ENCODE measurements around the gene AJUBA.

Gene AJUBA

DNA sequence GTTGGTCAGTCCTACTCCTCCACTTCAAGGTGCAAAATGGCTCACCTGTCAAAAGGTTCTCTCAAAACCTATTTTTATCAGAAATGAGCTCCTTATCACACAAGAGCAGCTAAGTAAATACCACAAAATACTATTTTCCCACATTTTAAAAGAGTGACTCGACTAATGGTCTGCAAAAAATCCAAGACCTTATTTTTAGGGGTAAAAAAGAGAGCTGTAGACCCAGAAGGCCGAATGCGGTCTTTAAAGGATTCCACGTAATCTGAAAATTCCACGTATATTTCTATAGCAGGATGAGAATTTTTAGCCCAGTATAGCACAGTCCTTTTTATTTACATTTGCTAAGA, 23.8 kb upstream of the AJUBA start:
- TF ChIP-seq TAF1 (IDR thresholded peaks at IDR 0.05; ENCODE audit: low read depth), result no peak
- TF ChIP-seq NFIC (IDR thresholded peaks at IDR 0.05), result no peak
- TF ChIP-seq TCF12 (IDR thresholded peaks at IDR 0.05; ENCODE audit: low read depth), result no peak
- no peak for TF ChIP-seq ZBTB7A (IDR thresholded peaks at IDR 0.05; ENCODE audit: low read depth)
- TF ChIP-seq TEAD4 (IDR thresholded peaks at IDR 0.05), result no peak
- TF ChIP-seq FOXM1 (IDR thresholded peaks at IDR 0.05; ENCODE audit: borderline replicate concordance, low read depth), result no peak
- no peak for TF ChIP-seq RAD21 (IDR thresholded peaks at IDR 0.05; ENCODE audit: low read depth)
- no peak for TF ChIP-seq EGR1 (IDR thresholded peaks at IDR 0.05)
- TF ChIP-seq, protein P1, sequence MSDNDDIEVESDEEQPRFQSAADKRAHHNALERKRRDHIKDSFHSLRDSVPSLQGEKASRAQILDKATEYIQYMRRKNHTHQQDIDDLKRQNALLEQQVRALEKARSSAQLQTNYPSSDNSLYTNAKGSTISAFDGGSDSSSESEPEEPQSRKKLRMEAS (IDR thresholded peaks at IDR 0.05), result no peak
- TF ChIP-seq EP300 (IDR thresholded peaks at IDR 0.05; ENCODE audit: borderline replicate concordance), result no peak
- TF ChIP-seq, protein P2, sequence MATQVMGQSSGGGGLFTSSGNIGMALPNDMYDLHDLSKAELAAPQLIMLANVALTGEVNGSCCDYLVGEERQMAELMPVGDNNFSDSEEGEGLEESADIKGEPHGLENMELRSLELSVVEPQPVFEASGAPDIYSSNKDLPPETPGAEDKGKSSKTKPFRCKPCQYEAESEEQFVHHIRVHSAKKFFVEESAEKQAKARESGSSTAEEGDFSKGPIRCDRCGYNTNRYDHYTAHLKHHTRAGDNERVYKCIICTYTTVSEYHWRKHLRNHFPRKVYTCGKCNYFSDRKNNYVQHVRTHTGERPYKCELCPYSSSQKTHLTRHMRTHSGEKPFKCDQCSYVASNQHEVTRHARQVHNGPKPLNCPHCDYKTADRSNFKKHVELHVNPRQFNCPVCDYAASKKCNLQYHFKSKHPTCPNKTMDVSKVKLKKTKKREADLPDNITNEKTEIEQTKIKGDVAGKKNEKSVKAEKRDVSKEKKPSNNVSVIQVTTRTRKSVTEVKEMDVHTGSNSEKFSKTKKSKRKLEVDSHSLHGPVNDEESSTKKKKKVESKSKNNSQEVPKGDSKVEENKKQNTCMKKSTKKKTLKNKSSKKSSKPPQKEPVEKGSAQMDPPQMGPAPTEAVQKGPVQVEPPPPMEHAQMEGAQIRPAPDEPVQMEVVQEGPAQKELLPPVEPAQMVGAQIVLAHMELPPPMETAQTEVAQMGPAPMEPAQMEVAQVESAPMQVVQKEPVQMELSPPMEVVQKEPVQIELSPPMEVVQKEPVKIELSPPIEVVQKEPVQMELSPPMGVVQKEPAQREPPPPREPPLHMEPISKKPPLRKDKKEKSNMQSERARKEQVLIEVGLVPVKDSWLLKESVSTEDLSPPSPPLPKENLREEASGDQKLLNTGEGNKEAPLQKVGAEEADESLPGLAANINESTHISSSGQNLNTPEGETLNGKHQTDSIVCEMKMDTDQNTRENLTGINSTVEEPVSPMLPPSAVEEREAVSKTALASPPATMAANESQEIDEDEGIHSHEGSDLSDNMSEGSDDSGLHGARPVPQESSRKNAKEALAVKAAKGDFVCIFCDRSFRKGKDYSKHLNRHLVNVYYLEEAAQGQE (IDR thresholded peaks at IDR 0.05; ENCODE audit: low read depth), result no peak

DNA sequence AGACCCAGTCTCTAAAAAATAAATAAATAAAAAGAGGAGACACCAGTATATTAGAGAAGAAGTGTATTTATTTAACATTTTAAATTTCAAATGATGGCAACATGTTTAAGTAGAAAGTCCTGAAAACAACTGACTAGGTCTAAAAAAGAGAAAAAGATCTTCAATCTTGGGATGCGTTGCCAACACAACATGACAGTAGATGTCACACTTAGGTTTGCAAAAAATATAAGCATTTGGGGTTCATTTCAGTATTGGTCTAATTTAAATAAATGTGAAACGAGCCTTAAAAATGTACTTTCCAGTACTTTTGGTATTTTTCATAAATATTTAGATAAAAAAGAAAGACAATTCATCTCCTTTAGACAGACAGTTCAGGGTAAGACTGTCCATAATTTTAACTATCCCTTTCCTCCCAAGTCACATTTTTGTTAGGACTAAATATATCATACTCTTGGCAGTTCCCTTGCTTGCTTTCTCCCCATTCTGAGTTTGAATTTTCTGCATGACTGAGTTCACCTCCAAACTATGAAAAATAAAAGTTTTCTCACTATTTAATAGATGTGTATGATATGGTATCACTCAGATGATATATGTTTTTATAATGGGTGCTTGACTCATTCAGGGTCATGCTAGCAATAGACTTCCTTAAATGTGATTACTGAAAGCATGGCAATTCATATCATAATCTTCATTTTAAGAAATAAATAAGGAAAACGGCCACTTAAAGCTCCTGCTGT, 23.3 kb upstream of the AJUBA start:
- no peak for TF ChIP-seq EGR1 (IDR thresholded peaks at IDR 0.05)
- TF ChIP-seq RAD21 (IDR thresholded peaks at IDR 0.05; ENCODE audit: low read depth), result no peak
- no peak for TF ChIP-seq TCF12 (IDR thresholded peaks at IDR 0.05; ENCODE audit: low read depth)
- TF ChIP-seq ZBTB7A (IDR thresholded peaks at IDR 0.05; ENCODE audit: low read depth), result no peak
- TF ChIP-seq CEBPB (IDR thresholded peaks at IDR 0.05), result no peak
- TF ChIP-seq FOXM1 (IDR thresholded peaks at IDR 0.05; ENCODE audit: borderline replicate concordance, low read depth), result no peak
- TF ChIP-seq, protein P3, sequence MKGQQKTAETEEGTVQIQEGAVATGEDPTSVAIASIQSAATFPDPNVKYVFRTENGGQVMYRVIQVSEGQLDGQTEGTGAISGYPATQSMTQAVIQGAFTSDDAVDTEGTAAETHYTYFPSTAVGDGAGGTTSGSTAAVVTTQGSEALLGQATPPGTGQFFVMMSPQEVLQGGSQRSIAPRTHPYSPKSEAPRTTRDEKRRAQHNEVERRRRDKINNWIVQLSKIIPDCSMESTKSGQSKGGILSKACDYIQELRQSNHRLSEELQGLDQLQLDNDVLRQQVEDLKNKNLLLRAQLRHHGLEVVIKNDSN (IDR thresholded peaks at IDR 0.05), result no peak
- no peak for TF ChIP-seq EP300 (IDR thresholded peaks at IDR 0.05; ENCODE audit: borderline replicate concordance)

DNA sequence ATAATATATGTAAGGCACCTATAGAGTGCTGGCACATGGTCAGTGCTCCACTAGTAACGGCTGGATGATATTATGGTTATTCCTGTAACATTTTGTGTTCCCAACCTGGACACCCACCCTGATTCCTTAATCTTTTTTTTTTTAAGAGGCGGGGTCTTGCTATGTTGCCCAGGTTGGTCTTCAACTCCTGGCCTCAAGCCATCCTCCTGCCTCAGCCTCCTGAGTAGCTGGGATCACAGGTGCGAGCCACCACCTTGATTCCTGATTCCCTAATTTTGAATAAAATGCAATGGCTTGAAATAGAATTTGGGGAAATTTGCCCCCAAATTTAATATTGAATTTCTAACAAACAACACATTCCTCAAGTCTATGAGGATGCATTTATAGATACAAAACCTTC, 20.2 kb upstream of the AJUBA start:
- TF ChIP-seq, protein P2 (IDR thresholded peaks at IDR 0.05; ENCODE audit: low read depth), result no peak
- TF ChIP-seq FOXM1 (IDR thresholded peaks at IDR 0.05; ENCODE audit: borderline replicate concordance, low read depth), result no peak
- TF ChIP-seq, protein P3 (IDR thresholded peaks at IDR 0.05), result no peak
- no peak for TF ChIP-seq CREB1 (IDR thresholded peaks at IDR 0.05; ENCODE audit: low read depth)
- TF ChIP-seq EGR1 (IDR thresholded peaks at IDR 0.05), result no peak
- TF ChIP-seq CEBPB (IDR thresholded peaks at IDR 0.05), result no peak

DNA sequence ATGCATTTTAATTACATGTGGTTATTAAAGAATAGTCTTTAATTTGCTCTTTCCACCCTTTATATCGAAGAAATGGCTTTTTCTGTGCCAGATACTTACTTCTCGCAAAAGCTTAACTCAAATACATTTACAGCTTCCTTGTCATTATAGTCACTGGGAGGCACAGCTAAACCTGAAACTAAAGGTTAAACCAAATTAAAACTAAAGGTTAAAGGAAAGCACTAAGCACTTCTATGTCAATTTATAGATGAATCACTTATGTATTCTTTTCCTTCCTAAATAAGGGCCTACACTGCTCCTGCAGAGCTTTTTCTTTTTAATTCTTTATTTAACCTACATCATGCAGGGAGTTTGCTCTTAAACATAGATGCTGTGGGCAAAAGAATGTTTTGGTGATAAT, 18.5 kb upstream of the AJUBA start:
- no peak for TF ChIP-seq CEBPB (IDR thresholded peaks at IDR 0.05)
- no peak for TF ChIP-seq EGR1 (IDR thresholded peaks at IDR 0.05)
- TF ChIP-seq, protein P2 (IDR thresholded peaks at IDR 0.05; ENCODE audit: low read depth), result no peak
- no peak for TF ChIP-seq NFIC (IDR thresholded peaks at IDR 0.05)
- no peak for TF ChIP-seq EP300 (IDR thresholded peaks at IDR 0.05; ENCODE audit: borderline replicate concordance)
- TF ChIP-seq TEAD4 (IDR thresholded peaks at IDR 0.05), result no peak
- TF ChIP-seq TAF1 (IDR thresholded peaks at IDR 0.05; ENCODE audit: low read depth), result no peak
- TF ChIP-seq, protein P3 (IDR thresholded peaks at IDR 0.05), result no peak
- no peak for TF ChIP-seq TCF12 (IDR thresholded peaks at IDR 0.05; ENCODE audit: low read depth)
- no peak for TF ChIP-seq CREB1 (IDR thresholded peaks at IDR 0.05; ENCODE audit: low read depth)
- TF ChIP-seq YY1 (IDR thresholded peaks at IDR 0.05; ENCODE audit: low read depth), result no peak
- no peak for TF ChIP-seq FOXM1 (IDR thresholded peaks at IDR 0.05; ENCODE audit: borderline replicate concordance, low read depth)
- no peak for TF ChIP-seq RAD21 (IDR thresholded peaks at IDR 0.05; ENCODE audit: low read depth)
- TF ChIP-seq ZBTB7A (IDR thresholded peaks at IDR 0.05; ENCODE audit: low read depth), result no peak
- TF ChIP-seq, protein P1 (IDR thresholded peaks at IDR 0.05), result no peak
